Measurements from ENCODE around the gene BRINP1.

The BRINP1 gene

GRCh38 chr9:119273984-119274665, 95.1 kb downstream of the BRINP1 start:
- no peak for DNase-seq

DNA sequence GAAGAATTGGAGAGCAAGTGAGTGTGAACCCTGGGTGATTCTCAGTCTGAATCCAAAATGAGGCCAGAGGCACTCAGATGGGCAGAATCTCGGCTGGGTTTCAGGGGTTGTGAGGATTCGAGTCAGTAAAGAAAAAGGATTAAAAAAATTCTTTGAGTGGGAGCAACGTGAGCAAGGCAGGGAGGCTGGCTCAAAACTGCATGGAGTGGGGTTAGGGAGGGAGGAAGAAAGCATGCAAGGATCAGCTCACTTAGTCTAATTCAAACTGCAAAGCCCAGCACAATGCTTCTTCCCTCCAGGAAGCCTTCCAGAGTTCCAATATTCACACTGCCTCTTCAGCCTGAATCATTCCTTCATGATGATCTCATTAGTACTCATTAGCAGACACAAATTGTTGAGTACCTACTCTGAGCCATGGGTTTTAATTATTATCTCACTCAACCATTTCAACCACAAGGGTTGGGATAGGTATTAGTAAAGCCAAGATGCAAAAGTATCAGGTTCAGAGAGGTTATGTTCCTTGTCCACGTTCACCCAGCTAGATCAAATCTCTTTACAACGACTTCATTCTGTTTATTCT, 95.8 kb downstream of the BRINP1 start:
- no peak for DNase-seq

- DNase-seq: no peak
Observed at GRCh38 chr9:119272500-119273211, 96.6 kb downstream of the BRINP1 start.

- no peak for DNase-seq
Observed at GRCh38 chr9:119268985-119269384, 100.2 kb downstream of the BRINP1 start.

DNA sequence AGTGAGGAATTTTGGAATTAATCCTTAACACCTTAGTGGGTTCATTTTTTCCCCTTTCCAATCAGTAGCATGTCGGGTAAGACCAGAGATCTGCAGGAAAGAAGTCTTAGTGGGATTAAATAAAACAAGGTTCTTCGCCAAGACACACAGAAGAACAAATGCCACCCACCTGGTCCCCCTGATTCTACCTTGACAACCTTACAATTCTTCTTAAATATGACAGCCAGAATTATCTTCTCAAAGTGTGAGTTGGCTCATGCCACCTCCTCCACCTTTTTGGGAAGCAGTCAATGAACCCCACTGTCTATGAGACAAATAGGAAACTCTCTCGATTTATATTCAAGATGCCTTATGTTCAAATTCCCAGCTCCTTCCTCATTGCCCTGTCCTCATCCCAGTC, 105.1 kb downstream of the BRINP1 start:
- no peak for DNase-seq

DNA sequence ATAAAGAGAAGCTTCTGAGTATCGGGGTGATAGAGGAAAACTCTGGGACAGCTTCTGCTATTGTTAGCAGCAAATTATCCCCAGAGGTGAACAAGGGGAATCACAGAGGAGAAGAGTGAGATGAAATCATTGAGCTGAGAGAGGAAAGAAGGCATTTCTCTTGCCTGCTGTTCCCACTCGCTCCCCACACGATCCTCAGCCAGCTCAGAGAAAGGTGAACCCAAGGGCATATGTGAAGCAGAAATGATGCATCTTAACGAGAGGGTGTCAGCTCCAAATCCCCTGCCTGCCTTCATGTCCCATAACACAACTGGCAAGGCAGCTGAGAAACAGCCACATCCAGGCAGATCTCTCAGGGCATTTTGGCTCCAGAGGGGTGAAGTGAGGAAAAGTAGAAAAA, 111.6 kb downstream of the BRINP1 start:
- no peak for DNase-seq

- no peak for DNase-seq
Observed at GRCh38 chr9:119255116-119255515, 114.1 kb downstream of the BRINP1 start.

GRCh38 chr9:119252671-119253299, 116.5 kb downstream of the BRINP1 start:
- DNase-seq: no peak

- DNase-seq: no peak
Observed at GRCh38 chr9:119251936-119252335, 117.3 kb downstream of the BRINP1 start.

DNA sequence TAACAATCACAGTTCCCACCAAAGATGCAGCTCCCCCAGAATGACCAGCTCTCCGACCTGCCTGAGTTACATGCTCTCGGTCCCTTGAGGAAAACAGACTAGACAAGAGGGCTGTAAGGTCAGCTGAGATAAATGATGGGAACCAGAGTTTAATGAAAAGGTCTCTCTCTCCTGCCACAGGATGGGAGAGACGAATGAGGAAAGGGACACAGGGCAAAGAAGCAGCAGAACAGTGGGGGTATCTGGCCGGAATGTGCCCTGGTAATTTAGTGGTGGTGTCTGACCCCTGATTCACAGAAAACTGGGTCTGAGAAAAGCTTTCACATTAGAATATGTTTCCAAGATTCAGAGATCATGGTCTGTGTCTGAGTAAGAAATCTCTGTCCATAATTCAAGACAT, 118.5 kb downstream of the BRINP1 start:
- DNase-seq: no peak

DNA sequence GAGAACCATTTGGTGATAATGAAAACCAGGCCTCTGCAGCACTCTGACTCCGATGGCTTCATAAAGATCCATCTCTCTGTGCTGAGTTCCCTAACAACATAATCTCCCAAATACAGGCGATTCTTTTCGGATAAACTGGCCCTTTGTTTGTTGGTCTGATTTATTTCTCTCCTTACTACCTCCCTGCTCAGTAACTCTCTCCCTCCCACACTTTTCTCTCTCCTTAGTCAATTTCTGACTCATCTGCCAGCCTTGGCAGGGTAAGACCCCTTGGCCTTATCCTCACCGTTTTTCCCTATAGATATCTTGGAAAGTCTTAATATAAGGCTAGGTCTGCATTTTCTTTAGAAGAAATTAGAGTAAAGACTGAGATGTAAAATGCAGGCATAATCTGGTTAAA, 128.7 kb downstream of the BRINP1 start:
- no peak for DNase-seq

- DNase-seq: no peak
Observed at GRCh38 chr9:119234636-119235035, 134.6 kb downstream of the BRINP1 start.

DNA sequence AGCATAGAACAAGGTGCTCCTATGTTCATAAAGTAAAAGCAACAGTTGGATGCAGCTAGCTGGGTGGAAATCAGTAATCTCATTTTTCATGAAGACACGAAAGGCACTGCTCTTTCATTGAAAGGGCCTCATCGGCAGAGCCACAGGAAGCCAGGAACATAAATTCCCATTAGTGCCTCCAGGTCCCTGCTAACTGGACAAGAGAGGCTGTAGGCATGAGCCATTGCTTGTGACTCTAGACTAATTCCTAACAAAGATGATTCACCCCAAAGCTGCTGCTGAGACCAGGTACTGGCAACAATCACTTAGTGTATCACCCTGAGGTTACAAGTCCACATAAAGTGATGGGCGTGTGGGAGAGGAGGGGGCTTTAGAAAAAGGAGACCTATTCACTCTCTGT, 141.8 kb downstream of the BRINP1 start:
- no peak for DNase-seq

GRCh38 chr9:119224431-119224830, 144.8 kb downstream of the BRINP1 start:
- DNase-seq: no peak

DNA sequence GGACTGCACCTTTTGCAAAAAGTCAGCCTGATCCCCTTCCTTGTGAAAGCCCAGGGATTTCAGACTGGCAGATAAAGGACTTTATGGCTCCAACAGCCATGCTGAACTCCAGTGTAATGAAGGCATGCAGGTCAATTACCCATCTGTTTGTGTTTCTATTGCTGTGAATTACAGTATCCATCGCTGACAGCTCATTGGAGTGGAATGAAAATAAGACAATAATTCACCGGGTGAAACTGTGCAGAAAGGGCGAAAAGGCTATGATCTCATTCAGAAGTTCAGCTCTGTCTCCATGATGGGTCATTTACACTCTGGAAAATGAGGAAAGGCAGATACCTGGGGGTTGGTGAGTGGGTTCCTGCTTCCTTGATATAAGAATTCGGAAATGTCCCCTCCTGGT, 148.0 kb downstream of the BRINP1 start:
- DNase-seq: no peak

GRCh38 chr9:119218293-119218692, 150.9 kb downstream of the BRINP1 start:
- no peak for DNase-seq

- DNase-seq: no peak
Observed at GRCh38 chr9:119216651-119217331, 152.4 kb downstream of the BRINP1 start.

DNA sequence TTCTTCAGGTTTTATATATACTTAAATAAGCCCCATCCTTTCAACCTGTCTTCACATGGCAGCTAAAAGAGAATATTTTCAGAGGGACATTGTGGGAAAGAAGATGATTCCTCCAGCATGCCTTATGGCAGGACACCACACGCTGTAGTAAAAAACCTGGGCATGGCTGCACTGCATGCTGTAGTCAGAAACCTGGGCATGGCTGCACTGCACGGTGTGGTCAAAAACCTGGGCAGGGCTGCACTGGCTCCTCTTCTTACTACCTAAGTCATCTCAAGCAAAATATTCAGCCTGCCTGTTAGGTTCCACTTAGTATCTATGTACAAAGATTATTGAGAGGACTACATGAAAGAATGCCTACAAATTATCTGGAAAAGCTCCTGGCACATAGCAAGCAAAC, 153.6 kb downstream of the BRINP1 start:
- no peak for DNase-seq

DNA sequence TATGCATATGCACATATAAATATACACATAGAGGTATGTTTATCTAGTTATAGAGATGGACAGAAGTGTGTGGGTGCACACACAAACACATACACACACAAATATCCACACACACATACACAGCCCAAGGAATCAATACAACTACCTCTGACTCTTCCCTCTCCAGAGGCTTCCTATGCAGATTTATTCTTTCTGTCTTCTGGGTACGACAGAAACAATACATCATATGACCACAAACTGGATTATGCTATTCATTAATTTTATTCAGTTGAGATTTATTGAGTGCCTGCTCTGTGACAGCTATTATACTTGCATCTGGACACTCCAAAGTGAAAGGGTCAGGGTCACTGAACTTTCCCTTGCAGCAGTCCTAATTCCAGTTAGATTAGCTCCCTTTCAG, 155.8 kb downstream of the BRINP1 start:
- DNase-seq: no peak

DNA sequence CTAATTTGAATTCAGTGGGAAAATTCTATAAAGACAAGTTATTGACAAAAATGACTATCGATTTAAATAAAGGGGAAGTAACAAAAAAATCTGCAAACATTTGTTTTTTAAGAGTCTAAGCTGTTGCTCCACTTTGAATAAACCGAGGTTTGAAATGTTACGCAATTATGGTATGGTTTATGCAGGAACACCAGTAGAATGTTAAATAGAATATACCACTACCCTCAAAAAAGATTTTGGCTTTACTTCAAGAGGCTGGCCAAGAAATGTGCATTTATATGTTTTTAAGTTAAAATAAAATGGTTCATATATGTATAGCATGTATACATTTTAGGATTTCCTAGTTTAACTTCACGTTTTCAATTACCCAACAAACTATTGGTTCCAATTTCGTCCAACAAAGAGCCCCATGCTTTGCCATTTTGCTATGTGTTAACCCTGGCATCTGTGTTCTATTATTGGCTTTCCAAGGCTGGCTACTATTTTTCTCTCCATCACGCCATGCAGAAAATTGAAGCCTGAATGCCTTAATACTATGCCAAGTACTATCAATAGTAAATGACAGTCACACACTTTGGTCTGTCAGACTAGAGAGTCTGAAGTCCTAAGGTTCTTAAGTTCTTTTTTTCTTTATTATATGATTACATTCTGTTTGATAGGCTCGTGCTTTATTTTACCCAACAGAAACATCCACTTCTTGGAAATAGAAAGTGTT, 171.2 kb downstream of the BRINP1 start:
- no peak for DNase-seq

DNA sequence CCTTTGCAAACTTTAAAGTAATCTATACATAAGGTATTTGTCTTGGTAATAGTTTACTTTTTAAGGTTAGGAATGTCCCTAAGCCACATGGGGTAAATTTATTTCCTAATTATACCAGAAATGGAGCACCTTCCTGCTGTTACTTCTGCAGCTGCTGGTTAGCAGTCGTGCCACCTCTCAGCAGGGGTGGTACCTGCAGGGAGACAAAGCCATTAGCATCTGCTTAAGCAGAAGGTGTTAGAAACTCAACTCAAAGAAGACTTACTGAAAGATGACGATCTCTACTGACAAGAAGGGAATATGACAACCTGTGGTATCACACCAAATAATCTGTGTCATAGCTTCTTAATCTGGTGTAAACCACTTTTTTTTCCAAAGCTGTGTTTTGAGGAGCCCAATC, 173.7 kb downstream of the BRINP1 start:
- DNase-seq: no peak

DNA sequence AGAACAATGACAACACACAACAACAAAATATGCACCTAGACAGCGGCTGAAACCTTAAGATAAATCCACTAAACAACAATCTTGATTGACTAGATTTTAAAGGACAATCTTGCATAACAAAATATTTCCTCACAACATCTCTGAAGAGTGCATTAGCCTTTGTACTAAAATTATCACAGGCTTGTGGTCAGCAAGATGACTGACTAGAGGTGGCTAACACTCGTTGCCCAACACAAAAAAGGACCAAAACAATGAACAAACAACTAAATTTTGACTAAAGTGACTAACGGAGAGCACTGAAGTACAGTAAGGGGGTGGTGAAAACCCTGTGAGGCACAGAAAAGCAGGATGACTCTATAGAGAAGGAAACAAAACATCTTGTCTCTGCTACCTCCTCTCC, 183.9 kb downstream of the BRINP1 start:
- no peak for DNase-seq

All from bone marrow (tissue), 2 donors.